GM12874 (cell line): ENCODE results near the gene PHACTR3.

Experiments
- TF ChIP-seq, protein P1 (sequence below): IDR thresholded peaks from 2 replicates; pipeline ENCODE4 v1.5.1; 2011; ENCODE audit warnings: low read depth, mild to moderate bottlenecking, control low read depth, low read length, moderate library complexity; ENCODE audit not compliant: insufficient read depth

The PHACTR3 gene

DNA sequence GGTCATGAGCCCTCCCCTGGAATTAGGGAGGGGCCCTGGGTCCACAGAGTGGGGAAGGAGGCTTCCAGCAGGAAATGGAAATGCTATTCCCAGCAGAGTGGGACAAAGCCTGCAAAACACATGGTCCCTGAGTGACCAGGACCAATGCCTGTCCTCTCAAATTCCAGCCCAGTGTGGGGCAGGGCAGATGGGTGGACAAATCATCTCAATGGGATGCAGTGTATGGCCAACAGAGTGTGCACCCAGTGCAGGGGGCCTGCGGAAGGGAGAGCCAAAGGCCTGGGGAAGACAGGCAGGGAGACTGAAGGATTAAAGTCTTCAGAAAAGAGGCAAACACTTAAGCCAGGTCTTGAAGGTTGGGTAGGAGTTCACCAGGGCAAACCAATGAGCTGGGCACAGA lies 28.7 kb upstream of the PHACTR3 start:
- TF ChIP-seq, protein P1, sequence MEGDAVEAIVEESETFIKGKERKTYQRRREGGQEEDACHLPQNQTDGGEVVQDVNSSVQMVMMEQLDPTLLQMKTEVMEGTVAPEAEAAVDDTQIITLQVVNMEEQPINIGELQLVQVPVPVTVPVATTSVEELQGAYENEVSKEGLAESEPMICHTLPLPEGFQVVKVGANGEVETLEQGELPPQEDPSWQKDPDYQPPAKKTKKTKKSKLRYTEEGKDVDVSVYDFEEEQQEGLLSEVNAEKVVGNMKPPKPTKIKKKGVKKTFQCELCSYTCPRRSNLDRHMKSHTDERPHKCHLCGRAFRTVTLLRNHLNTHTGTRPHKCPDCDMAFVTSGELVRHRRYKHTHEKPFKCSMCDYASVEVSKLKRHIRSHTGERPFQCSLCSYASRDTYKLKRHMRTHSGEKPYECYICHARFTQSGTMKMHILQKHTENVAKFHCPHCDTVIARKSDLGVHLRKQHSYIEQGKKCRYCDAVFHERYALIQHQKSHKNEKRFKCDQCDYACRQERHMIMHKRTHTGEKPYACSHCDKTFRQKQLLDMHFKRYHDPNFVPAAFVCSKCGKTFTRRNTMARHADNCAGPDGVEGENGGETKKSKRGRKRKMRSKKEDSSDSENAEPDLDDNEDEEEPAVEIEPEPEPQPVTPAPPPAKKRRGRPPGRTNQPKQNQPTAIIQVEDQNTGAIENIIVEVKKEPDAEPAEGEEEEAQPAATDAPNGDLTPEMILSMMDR, result no peak

DNA sequence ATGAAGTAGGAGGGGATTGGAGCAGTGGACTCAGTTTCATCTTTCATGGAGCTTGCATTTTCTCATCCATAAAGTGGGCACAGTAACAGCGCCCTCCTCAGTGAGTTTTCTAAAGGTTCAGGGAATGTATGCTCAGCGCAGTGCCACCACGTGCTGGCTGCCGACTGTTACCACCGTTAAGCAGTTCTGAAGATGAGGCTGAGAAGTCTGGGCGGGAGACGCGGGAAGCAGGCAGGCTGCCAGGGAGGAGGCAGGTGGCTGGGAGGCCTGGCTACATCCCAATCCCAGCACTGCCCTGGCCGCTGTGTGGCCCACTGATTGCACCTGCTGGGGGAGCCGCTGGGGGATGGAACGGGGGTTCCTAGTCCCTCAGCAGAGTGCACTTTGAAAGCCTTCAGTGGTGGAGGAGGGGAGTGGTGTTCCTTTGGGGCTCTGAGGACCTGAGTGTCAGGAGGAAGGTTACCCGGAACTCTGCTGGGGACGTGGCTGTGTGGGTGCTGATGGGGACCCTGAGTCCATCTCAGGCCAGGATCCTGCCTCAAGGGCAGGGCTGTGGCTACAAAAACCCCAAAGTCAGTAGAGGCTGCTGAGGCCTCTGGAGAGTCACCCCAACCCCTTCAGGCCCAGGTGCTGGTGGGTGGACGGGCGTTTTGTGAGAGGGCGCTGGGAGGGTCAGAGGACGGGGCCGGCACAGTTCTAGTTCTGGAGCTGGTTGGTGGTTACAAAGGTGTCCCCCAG lies 28.0 kb upstream of the PHACTR3 start:
- TF ChIP-seq, protein P1, result no peak

DNA sequence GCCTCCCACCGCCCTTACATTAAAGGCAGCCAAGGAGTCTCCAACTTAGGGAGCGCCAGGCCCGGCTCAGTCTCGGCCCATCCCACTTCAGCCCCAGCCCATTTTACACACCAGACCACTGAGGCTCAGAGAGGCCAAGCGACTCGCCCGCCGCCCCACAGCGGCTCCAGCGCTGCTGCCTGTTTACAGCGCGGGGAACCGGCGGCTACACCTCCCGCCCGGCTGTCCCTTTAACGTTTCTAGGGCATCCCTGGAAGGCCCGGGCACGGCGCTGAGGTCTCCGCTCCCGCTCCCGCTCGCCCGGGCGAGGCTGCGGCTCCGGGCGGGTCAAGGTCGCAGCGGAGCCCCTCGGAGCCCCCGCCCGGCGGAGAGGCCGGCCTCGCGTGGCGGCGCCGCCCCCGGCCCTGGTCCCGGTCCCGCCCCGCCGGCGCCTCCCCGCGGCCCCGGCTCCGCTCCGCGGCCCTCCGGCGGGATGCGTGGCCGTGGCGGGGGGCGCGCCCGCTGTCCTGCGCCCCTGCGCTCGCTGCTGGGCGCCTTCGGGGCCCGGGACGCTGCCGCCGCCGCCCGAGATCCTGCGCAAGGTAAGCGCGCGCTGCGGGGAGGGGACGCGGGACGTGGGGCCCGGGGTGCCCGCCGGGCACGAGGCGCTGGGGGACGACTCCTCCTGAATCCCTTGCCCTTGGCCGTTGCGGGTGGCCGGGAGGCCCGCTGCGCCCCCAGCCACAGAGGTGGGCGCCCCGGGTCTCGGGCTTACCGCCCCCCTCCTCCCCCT lies 27.1 kb upstream of the PHACTR3 start:
- TF ChIP-seq, protein P1, result no peak

DNA sequence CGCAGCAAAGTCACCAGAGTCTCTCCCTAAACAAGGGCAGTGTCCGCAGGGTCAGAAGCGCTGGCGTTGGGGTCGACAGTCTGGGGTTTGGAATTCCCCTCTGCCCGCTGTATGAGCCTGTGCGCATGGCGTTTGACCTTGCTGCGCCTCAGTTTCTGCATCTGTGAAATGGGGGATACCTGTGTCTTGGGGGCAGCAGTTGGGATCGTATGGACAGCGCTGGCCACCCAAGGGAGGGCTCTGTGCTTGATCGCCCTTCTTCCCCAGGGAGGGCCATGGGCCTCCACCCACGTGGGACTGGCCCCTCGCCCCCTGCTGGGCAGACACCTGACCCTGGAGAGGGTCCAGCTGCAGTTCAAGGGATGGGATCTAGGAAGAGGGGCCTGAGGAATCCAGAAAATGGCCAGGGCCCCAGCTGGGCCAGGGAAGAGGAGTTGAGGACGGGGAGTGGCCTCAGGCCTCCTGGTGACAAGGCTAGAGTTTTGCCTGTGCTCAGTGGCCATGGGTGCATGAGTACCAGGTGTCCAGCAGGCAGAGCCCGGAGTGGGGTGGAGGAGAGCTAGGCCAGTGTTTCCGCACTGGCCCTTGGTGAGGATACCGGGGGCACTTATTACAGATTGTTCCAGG lies 26.4 kb upstream of the PHACTR3 start:
- TF ChIP-seq, protein P1, result no peak

DNA sequence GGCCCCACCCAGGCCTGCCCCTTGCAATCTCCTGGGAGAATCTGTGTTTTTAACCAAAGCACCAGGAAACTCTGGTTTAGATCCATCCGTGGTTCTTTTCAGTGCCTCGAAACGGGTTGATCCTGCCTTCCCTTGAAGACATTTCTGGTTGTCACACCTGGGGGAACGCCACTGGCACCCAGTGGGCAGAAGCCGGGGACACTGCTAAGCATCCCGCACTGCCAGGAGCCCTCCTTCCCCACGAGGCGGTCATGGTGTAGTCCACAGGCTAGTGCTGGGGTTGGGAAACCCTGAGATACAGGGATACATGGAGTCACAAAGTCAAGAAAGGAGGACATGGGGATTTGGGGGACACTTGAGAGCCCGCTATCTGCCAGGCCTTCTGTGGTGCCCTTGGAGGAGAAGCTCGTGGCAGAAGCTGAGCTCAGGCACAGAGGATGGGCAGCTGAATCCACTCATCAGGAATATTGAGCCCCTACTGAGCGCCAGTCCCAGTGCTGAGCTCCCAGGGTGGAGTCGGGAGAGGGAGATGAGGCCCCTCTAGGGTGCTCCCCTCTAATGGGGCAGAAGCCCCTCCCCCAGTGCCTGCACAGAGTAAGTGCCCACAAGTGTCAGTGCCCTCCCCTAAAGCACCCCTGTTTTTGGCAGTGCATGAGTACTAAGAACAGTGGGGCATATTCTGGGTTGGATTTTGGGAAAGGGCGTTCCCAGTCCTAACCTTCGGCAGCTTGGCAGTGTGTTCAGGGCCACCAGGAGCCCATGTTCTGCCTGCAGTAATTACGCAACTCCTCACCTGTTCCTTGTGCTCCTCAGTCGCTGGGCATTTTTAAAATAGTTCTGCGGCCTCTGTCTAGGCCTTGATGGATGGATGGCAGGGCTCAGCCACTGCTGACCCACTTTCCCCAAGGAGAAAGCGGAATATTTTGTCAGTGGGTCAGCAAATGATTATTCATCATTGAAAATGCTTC lies 25.6 kb upstream of the PHACTR3 start:
- TF ChIP-seq, protein P1, result no peak

DNA sequence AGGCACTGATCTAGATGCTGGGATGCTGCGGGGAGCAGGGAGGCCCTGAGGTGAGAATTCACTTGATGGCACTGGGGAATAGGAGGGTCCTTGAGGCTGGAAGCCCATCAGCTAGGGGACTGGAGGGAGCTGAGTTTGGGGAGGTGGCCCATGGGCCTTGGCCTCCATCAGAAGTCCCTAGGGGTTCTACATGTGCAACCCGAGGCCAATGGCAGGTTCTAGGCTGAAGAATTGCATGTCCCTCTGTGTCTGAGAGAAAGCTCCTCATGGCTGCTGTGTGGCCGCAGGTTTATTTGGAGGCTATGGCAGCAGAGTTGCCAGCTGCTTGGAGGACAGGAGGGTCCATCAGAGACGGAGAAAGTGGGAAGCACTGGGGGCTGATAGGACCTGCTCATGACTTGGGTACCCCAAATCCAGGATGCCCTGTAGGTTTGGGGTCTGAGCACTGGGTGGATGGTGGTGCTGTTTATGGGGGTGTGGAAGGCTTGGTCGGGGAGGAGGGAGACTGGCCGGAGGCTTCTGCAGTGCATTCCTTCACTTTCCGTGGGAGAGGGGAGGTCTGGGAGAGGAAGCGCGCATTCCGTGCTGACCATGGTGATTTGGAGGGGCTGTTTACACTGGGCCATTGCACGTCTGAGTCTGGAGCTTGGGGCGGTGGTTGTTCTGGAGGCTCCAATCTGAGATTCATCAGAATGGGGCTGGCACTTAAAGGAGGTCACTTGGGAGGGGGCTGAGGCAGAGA lies 24.8 kb upstream of the PHACTR3 start:
- TF ChIP-seq, protein P1, result no peak
